Stomach (tissue), 9 donors: ENCODE data around the gene PRR22. TPM values are rescaled to one million over a fixed set of nuclear protein-coding genes. Genes with fewer than 3 reads are reported as not detected.

Source experiments
- DNase-seq, 2 donors: peaks; one replicate each; pipeline versions ENCODE4 v3.0.0 to v3.0.0-alpha.2; 2013 to 2019
- H3K27ac ChIP-seq, 5 donors: fragments of 200-600 bp in 4 of 5; sonication (generic) in 4 of 5; one replicate each; pipeline ENCODE4 v1.5.1; 2013 to 2019; ENCODE audit warnings: mild to moderate bottlenecking in 1 of 5, moderate library complexity in 1 of 5
- H3K27me3 ChIP-seq, 3 donors: fragments of 200-600 bp; sonication (generic); one replicate each; pipeline ENCODE4 v1.5.1; 2017 to 2019; ENCODE audit warnings: mixed run types in 1 of 3
- H3K36me3 ChIP-seq, 4 donors: fragments of 200-600 bp; sonication (generic); 1 replicate in 3 of 4; 2 replicates in 1 of 4; pipeline ENCODE4 v1.5.1; 2016 to 2019
- H3K4me1 ChIP-seq, 4 donors: fragments of 200-600 bp; sonication (generic); one replicate each; pipeline ENCODE4 v1.5.1; 2016 to 2019
- H3K4me3 ChIP-seq, 4 donors: fragments of 200-600 bp; sonication (generic) in 3 of 4; one replicate each; pipeline ENCODE4 v1.5.1; 2016 to 2019; ENCODE audit warnings: mild to moderate bottlenecking in 1 of 4
- H3K9me3 ChIP-seq, 4 donors: fragments of 200-600 bp; sonication (generic); one replicate each; pipeline ENCODE4 v1.5.1; 2016 to 2019
- CTCF ChIP-seq, 7 experiments: fragments of 450-650 bp in 4 of 7; fragments of 200-600 bp in 3 of 7; sonication (generic) in 3 of 7; IDR thresholded peaks; one replicate each; pipeline ENCODE4 v1.5.1; 2016 to 2019; ENCODE audit warnings: antibody characterized with exemption in 7 of 7, control low read depth in 2 of 7, mild to moderate bottlenecking in 1 of 7
- EP300 ChIP-seq: sonication (generic); formaldehyde crosslinking; IDR thresholded peaks from one replicate; pipeline ENCODE4 v1.6.1; 2017; ENCODE audit warnings: antibody characterized with exemption
- POLR2A ChIP-seq, 4 donors: fragments of 450-650 bp; IDR thresholded peaks; one replicate each; pipeline ENCODE4 v1.6.1; 2016; ENCODE audit warnings: antibody characterized with exemption in 4 of 4, control low read depth in 2 of 4, mild to moderate bottlenecking in 1 of 4, moderate library complexity in 1 of 4
- POLR2AphosphoS5 ChIP-seq, 3 donors: sonication (generic); formaldehyde crosslinking; IDR thresholded peaks; one replicate each; pipeline ENCODE4 v1.6.1; 2016; ENCODE audit warnings: antibody characterized with exemption in 3 of 3
- WGBS, 5 donors: extraction: QIAGEN DNeasy Blood & Tissue Kit in 3 of 5; methylation state at CpG; one replicate each; pipeline versions ENCODE4 v1.1.5 to v1.1.7; 2013 to 2018; 5-methylcytosine and 5-hydroxymethylcytosine counted together
- intact Hi-C: fragments of 100-400 bp; cut with DNase I; formaldehyde crosslinking; loops from one replicate; pipeline ENCODE4 v1.15.1; 2023; ENCODE audit warnings: low total_unique reads
- polyA plus RNA-seq, 3 donors: library from polyadenylated mRNA; stranded (reverse); fragments of 200-250 nt; gene quantifications; one replicate each; pipeline ENCODE4 v1.2.3, GENCODE V29; 2013
- total RNA-seq, 5 donors: library from RNA; depleted of rRNA; stranded (reverse); fragments of >200 nt; gene quantifications; one replicate each; pipeline versions ENCODE4 v1.1.0 to v1.2.3, GENCODE V29; 2014 to 2016
- donor health status: healthy with polysubstance abuse.
- donor health status: Bipolar disorder and iron deficiency.
- donor health status: healthy.

The PRR22 gene
- total and polyA plus RNA-seq, 8 donors, result 0.73 to 12.1 (median 6.4) TPM; not detected in 1

- Histone ChIP-seq H3K27me3 (no peaks in the 10 kb centered on the region), H3K36me3 (no peaks in the 10 kb centered on the region), H3K4me3 (no peak overlapping the region), H3K4me1 (peaks cover 10 to 28% (median 11%) of the 10 kb centered on the region in 4 donors), H3K9me3 (no peaks in the 10 kb centered on the region), H3K27ac (no peak overlapping the region)
- intact Hi-C loops, result no loop called here
- TF ChIP-seq POLR2AphosphoS5 (IDR thresholded peaks at IDR 0.05) (no peak), EP300 (no peak), CTCF (IDR thresholded peaks at IDR 0.05) (no peak), POLR2A (IDR thresholded peaks at IDR 0.05) (no peak)
- 30 to 59% (median 42%) methylated on average over 4 to 10 of the region's 10 CpGs for WGBS, 5 donors
- peak in 1 of 2 donors; percentile 81 for DNase-seq
Observed at GRCh38 chr19:5818594-5818993, 34.0 kb upstream of the PRR22 start.

- WGBS, 5 donors, result 90 to 97% (median 94%) methylated on average over 2 of the region's 2 CpGs
Observed at GRCh38 chr19:5817218-5817617, 32.7 kb upstream of the PRR22 start.

GRCh38 chr19:5814852-5815246, 30.3 kb upstream of the PRR22 start:
- intact Hi-C loops, result no loop called here
- 49 to 67% (median 56%) methylated on average over 11 of the region's 11 CpGs for WGBS, 5 donors
- Histone ChIP-seq H3K27ac (no peak overlapping the region), H3K4me1 (peaks cover 0 to 8% (median 0%) of the 10 kb centered on the region in 4 donors), H3K4me3 (no peak overlapping the region), H3K27me3 (no peaks in the 10 kb centered on the region), H3K36me3 (peaks cover 0 to 6% (median 0%) of the 10 kb centered on the region in 4 donors), H3K9me3 (no peaks in the 10 kb centered on the region)
- DNase-seq, result no peak
- TF ChIP-seq EP300, result no peak
- no peak for TF ChIP-seq POLR2A (IDR thresholded peaks at IDR 0.05)
- TF ChIP-seq CTCF (IDR thresholded peaks at IDR 0.05), result no peak
- TF ChIP-seq POLR2AphosphoS5 (IDR thresholded peaks at IDR 0.05), result no peak

More at GRCh38 chr19:5817218-5817617, 32.7 kb upstream of the PRR22 start:
- no peak for DNase-seq
- no peaks in the 10 kb centered on the region for H3K9me3 ChIP-seq
- intact Hi-C loops, result no loop called here
- no peak overlapping the region for H3K27ac ChIP-seq
- no peak overlapping the region for H3K4me3 ChIP-seq
- peaks cover 5 to 15% (median 6%) of the 10 kb centered on the region in 4 donors for H3K4me1 ChIP-seq
- no peak for TF ChIP-seq POLR2AphosphoS5 (IDR thresholded peaks at IDR 0.05)
- TF ChIP-seq CTCF (IDR thresholded peaks at IDR 0.05), result no peak
- H3K27me3 ChIP-seq, result no peaks in the 10 kb centered on the region
- peaks cover 0 to 6% (median 0%) of the 10 kb centered on the region in 4 donors for H3K36me3 ChIP-seq

- WGBS, 5 donors, result 58 to 70% (median 65%) methylated on average over 9 of the region's 9 CpGs
- intact Hi-C loops, result no loop called here
- peaks cover 0 to 6% (median 0%) of the 10 kb centered on the region in 4 donors for H3K36me3 ChIP-seq
- no peak overlapping the region for H3K4me3 ChIP-seq
- H3K9me3 ChIP-seq, result no peaks in the 10 kb centered on the region
- no peak for DNase-seq
- H3K27me3 ChIP-seq, result no peaks in the 10 kb centered on the region
- TF ChIP-seq POLR2AphosphoS5 (IDR thresholded peaks at IDR 0.05) (no peak), CTCF (IDR thresholded peaks at IDR 0.05) (no peak), POLR2A (IDR thresholded peaks at IDR 0.05) (no peak), EP300 (no peak)
- H3K27ac ChIP-seq, result no peak overlapping the region
- peaks cover 0 to 8% (median 0%) of the 10 kb centered on the region in 4 donors for H3K4me1 ChIP-seq
Observed at GRCh38 chr19:5814123-5814851, 29.7 kb upstream of the PRR22 start.
